ENCODE measurements around the gene SUSD2. TPM values are rescaled to one million over a fixed set of nuclear protein-coding genes. Genes with fewer than 3 reads are reported as not detected.
"Not testable (repeated sequence)": the region's sequence is repeated elsewhere in the genome, so short reads cannot be mapped to it uniquely, and the experiment has no call there.

The SUSD2 gene
- total RNA-seq, 2 experiments from 2014 or later = 0.38 to 0.54 TPM

GRCh38 chr22:24233816-24234215 is 52.5 kb downstream of the SUSD2 start:
- intact Hi-C loops (cut with micrococcal nuclease; ENCODE audit: unreplicated experiment) = no loop called here
- Histone ChIP-seq H3K27ac (ENCODE audit: low read depth, low read length, poor library complexity, severe bottlenecking) (no peak overlapping the region), H3K4me3 (ENCODE audit: low read depth, low read length, poor library complexity, severe bottlenecking) (no peak overlapping the region), H4K20me1 (ENCODE audit: insufficient read depth, low read length) (no peaks in the 10 kb centered on the region), H3K36me3 (ENCODE audit: insufficient read depth, low read length) (no peaks in the 10 kb centered on the region), H3K4me2 (ENCODE audit: low read length) (no peak overlapping the region), H3K4me1 (ENCODE audit: insufficient read depth, low read length, poor library complexity, severe bottlenecking) (no peaks in the 10 kb centered on the region), H2AFZ (ENCODE audit: low read length) (no peak overlapping the region), H3K79me2 (ENCODE audit: insufficient read depth, low read depth, low read length) (no peaks in the 10 kb centered on the region), H3K9me3 (ENCODE audit: low read length) (no peaks in the 10 kb centered on the region), H3K9me2 (ENCODE audit: insufficient read depth, low read length) (no peaks in the 10 kb centered on the region)
- no peak for DNase-seq (ENCODE audit: low spot score)
- CTCF ChIA-PET (ENCODE audit: unreplicated experiment) = no interaction called here
- TF ChIP-seq, protein P1, sequence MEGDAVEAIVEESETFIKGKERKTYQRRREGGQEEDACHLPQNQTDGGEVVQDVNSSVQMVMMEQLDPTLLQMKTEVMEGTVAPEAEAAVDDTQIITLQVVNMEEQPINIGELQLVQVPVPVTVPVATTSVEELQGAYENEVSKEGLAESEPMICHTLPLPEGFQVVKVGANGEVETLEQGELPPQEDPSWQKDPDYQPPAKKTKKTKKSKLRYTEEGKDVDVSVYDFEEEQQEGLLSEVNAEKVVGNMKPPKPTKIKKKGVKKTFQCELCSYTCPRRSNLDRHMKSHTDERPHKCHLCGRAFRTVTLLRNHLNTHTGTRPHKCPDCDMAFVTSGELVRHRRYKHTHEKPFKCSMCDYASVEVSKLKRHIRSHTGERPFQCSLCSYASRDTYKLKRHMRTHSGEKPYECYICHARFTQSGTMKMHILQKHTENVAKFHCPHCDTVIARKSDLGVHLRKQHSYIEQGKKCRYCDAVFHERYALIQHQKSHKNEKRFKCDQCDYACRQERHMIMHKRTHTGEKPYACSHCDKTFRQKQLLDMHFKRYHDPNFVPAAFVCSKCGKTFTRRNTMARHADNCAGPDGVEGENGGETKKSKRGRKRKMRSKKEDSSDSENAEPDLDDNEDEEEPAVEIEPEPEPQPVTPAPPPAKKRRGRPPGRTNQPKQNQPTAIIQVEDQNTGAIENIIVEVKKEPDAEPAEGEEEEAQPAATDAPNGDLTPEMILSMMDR (conservative IDR thresholded peaks at IDR 0.05; ENCODE audit: low read length) = no peak
- TF ChIP-seq EZH2phosphoT487 (IDR thresholded peaks at IDR 0.05; ENCODE audit: borderline replicate concordance, low read depth, low read length) = no peak
- POLR2A ChIA-PET = no interaction called here
- BruUV-seq (replicated peaks) = no TSS peak

GRCh38 chr22:24235315-24235714 is 54.0 kb downstream of the SUSD2 start:
- TF ChIP-seq, protein P1 (conservative IDR thresholded peaks at IDR 0.05; ENCODE audit: low read length) = no peak
- TF ChIP-seq EZH2phosphoT487 (IDR thresholded peaks at IDR 0.05; ENCODE audit: borderline replicate concordance, low read depth, low read length) = no peak
- H2AFZ ChIP-seq (ENCODE audit: low read length) = no peak overlapping the region
- no peaks in the 10 kb centered on the region for H3K9me2 ChIP-seq (ENCODE audit: insufficient read depth, low read length)
- H3K27ac ChIP-seq (ENCODE audit: low read depth, low read length, poor library complexity, severe bottlenecking) = no peak overlapping the region
- H3K4me2 ChIP-seq (ENCODE audit: low read length) = no peak overlapping the region
- H3K4me3 ChIP-seq (ENCODE audit: low read depth, low read length, poor library complexity, severe bottlenecking) = no peak overlapping the region
- BruUV-seq (replicated peaks) = no TSS peak
- no peak for DNase-seq (ENCODE audit: low spot score)
- H3K9me3 ChIP-seq (ENCODE audit: low read length) = no peaks in the 10 kb centered on the region
- CTCF ChIA-PET (ENCODE audit: unreplicated experiment) = no interaction called here
- H4K20me1 ChIP-seq (ENCODE audit: insufficient read depth, low read length) = no peaks in the 10 kb centered on the region
- H3K36me3 ChIP-seq (ENCODE audit: insufficient read depth, low read length) = no peaks in the 10 kb centered on the region
- H3K4me1 ChIP-seq (ENCODE audit: insufficient read depth, low read length, poor library complexity, severe bottlenecking) = no peaks in the 10 kb centered on the region
- H3K79me2 ChIP-seq (ENCODE audit: insufficient read depth, low read depth, low read length) = no peaks in the 10 kb centered on the region
- POLR2A ChIA-PET = no interaction called here
- intact Hi-C loops (cut with micrococcal nuclease; ENCODE audit: unreplicated experiment) = no loop called here

GRCh38 chr22:24236656-24237055 is 55.4 kb downstream of the SUSD2 start:
- no TSS peak for BruUV-seq (replicated peaks)
- no peaks in the 10 kb centered on the region for H3K9me3 ChIP-seq (ENCODE audit: low read length)
- ChIA-PET POLR2A (no interaction called here), CTCF (ENCODE audit: unreplicated experiment) (no interaction called here)
- no peaks in the 10 kb centered on the region for H3K4me1 ChIP-seq (ENCODE audit: insufficient read depth, low read length, poor library complexity, severe bottlenecking)
- no peak overlapping the region for H2AFZ ChIP-seq (ENCODE audit: low read length)
- H3K9me2 ChIP-seq (ENCODE audit: insufficient read depth, low read length) = no peaks in the 10 kb centered on the region
- no peaks in the 10 kb centered on the region for H3K36me3 ChIP-seq (ENCODE audit: insufficient read depth, low read length)
- H3K4me3 ChIP-seq (ENCODE audit: low read depth, low read length, poor library complexity, severe bottlenecking) = no peak overlapping the region
- H3K27ac ChIP-seq (ENCODE audit: low read depth, low read length, poor library complexity, severe bottlenecking) = no peak overlapping the region
- no peak overlapping the region for H3K4me2 ChIP-seq (ENCODE audit: low read length)
- TF ChIP-seq, protein P1 (conservative IDR thresholded peaks at IDR 0.05; ENCODE audit: low read length) = no peak
- TF ChIP-seq EZH2phosphoT487 (IDR thresholded peaks at IDR 0.05; ENCODE audit: borderline replicate concordance, low read depth, low read length) = no peak
- DNase-seq (ENCODE audit: low spot score) = no peak
- H3K79me2 ChIP-seq (ENCODE audit: insufficient read depth, low read depth, low read length) = no peaks in the 10 kb centered on the region
- intact Hi-C loops (cut with micrococcal nuclease; ENCODE audit: unreplicated experiment) = no loop called here
- H4K20me1 ChIP-seq (ENCODE audit: insufficient read depth, low read length) = no peaks in the 10 kb centered on the region

DNA sequence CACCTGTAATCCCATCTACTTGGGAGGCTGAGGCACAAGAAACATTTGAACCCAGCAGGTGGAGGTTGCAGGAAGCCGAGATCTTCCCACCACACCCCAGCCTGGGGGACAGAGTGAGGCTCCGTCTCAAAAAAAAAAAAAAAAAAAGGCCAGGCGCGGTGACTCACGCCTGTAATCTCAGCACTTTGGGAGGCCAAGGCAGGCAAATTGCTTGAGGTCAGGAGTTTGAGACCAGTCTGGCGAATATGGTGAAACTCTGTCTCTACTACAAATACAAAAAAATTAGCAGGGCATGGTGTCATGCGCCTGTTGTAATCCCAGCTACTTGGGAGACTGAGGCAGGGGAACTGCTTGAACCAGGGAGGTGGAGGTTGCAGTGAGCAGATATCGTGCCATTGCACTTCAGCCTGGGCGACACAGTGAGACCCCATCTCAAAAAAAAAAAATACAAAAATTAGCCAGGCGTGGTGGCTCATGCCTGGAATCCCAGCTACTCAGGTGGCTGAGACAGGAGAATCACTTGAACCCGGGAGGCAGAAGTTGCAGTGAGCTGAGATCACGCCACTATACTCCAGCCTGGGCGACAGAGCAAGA is 56.9 kb downstream of the SUSD2 start:
- intact Hi-C loops (cut with micrococcal nuclease; ENCODE audit: unreplicated experiment); H3K4me3 ChIP-seq (ENCODE audit: low read depth, low read length, poor library complexity, severe bottlenecking); DNase-seq (ENCODE audit: low spot score); H2AFZ ChIP-seq (ENCODE audit: low read length); H3K27ac ChIP-seq (ENCODE audit: low read depth, low read length, poor library complexity, severe bottlenecking); H3K79me2 ChIP-seq (ENCODE audit: insufficient read depth, low read depth, low read length); H3K9me2 ChIP-seq (ENCODE audit: insufficient read depth, low read length); H3K36me3 ChIP-seq (ENCODE audit: insufficient read depth, low read length); CTCF ChIA-PET (ENCODE audit: unreplicated experiment); H3K4me2 ChIP-seq (ENCODE audit: low read length); BruUV-seq (replicated peaks); H4K20me1 ChIP-seq (ENCODE audit: insufficient read depth, low read length); POLR2A ChIA-PET; H3K9me3 ChIP-seq (ENCODE audit: low read length): not testable (repeated sequence)
- H3K4me1 ChIP-seq (ENCODE audit: insufficient read depth, low read length, poor library complexity, severe bottlenecking) = peaks cover 13% of the 10 kb centered on the region
